T1000 (cell line): Measurements from ENCODE around the gene DGCR8.

Source experiments
- DNase-seq: peaks from one replicate; lab custom pipeline; 2025; ENCODE audit warnings: mixed read lengths; lab: John Stamatoyannopoulos, UW

Gene DGCR8

GRCh38 chr22:20052309-20053259, 27.5 kb upstream of the DGCR8 start:
- DNase-seq, result no peak

GRCh38 chr22:20053407-20054033, 26.5 kb upstream of the DGCR8 start:
- no peak for DNase-seq

- no peak for DNase-seq
Observed at GRCh38 chr22:20054034-20054427, 26.0 kb upstream of the DGCR8 start.

GRCh38 chr22:20054485-20054884, 25.6 kb upstream of the DGCR8 start:
- DNase-seq, result no peak

GRCh38 chr22:20055144-20055543, 24.9 kb upstream of the DGCR8 start:
- DNase-seq, result no peak

GRCh38 chr22:20055654-20056053, 24.4 kb upstream of the DGCR8 start:
- DNase-seq, result no peak

GRCh38 chr22:20056161-20056560, 23.9 kb upstream of the DGCR8 start:
- DNase-seq, result no peak

GRCh38 chr22:20056696-20057386, 23.2 kb upstream of the DGCR8 start:
- DNase-seq, result no peak

GRCh38 chr22:20057596-20058268, 22.3 kb upstream of the DGCR8 start:
- no peak for DNase-seq

- DNase-seq, result no peak
Observed at GRCh38 chr22:20058989-20059770, 20.9 kb upstream of the DGCR8 start.

- DNase-seq, result no peak
Observed at GRCh38 chr22:20060700-20061480, 19.2 kb upstream of the DGCR8 start.

- DNase-seq, result no peak
Observed at GRCh38 chr22:20061481-20061861, 18.6 kb upstream of the DGCR8 start.

GRCh38 chr22:20062043-20062765, 17.8 kb upstream of the DGCR8 start:
- DNase-seq, result no peak

- no peak for DNase-seq
Observed at GRCh38 chr22:20062766-20063083, 17.3 kb upstream of the DGCR8 start.

GRCh38 chr22:20063271-20064139, 16.5 kb upstream of the DGCR8 start:
- DNase-seq, result no peak

- no peak for DNase-seq
Observed at GRCh38 chr22:20064140-20064480, 15.9 kb upstream of the DGCR8 start.

GRCh38 chr22:20064545-20065262, 15.3 kb upstream of the DGCR8 start:
- DNase-seq, result no peak

GRCh38 chr22:20065896-20066616, 14.0 kb upstream of the DGCR8 start:
- no peak for DNase-seq
